NCI-H774 (cell line): ENCODE data around the gene EPN1.
A peak's percentile ranks its signal among the peaks of the same experiment; 100 is the strongest.

Experiments used
- DNase-seq: peaks from one replicate; lab custom pipeline; 2025; lab: John Stamatoyannopoulos, UW

Gene EPN1

DNA sequence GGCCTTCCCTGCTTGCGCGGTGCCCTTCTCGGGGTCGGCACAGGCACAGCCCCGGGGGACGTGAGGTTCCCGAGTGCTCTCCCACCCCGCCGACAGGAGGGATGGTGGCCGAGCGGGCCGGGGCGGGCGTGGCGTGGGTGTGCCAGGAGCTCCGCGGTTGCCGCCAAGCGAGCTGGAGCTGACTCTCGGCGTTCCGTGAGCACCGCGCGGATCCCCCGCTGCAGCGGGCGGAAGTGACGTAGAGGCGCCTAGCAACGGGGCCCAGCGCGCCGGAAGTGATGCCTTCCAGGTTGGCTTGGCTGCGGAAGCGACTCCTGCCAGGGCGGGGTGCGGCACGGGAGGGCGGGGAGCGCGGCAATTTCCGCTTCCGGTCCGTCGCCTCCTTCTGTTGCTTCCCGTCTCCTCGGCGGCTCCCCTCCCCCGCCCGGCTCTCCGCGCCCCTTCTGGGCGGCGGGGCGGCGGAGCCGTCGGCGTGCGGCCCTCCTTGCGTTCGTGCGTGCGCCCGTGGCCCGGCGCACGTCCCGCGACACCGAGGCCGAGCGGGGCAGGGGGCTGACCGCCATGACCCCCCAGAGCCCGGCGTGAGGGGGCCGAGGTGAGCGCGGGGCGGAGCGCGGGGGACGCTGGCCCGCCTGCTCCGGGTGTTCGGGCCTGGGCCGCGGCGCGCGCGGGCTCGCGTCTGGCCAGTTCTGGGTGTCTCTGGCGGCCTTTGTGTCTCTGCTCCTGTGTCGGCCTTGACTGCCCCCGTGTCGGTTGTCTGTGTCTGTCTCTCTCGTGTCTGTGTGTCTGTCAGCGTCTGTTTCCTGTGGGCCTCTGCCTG, at the start of gene EPN1:
TSS of gene EPN1 (plus strand) at position 386 of the 820 bp plus-strand sequence. CDS start 3,402 bp downstream, outside the sequence.
- peak; percentile 97 for DNase-seq

DNA sequence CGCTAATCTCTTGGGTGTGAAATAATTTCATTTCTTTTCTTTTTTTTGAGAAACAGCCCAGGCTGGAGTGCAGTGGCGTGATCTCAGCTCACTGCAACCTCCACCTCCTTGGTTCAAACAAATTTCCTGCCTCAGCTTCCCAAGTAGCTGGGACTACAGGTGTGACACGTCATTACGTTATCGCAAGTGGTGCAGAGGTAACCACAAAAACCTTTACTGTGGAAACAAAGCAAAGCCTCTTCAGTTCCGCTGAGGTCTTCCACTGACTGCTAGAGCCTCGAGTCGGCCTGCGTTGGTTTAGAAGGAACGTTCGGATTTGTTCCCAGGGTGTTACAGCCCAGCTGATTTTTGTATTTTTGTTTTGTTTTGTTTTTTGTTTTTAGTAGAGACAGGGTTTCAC, 48.7 kb upstream of the EPN1 start:
- DNase-seq: no peak

DNA sequence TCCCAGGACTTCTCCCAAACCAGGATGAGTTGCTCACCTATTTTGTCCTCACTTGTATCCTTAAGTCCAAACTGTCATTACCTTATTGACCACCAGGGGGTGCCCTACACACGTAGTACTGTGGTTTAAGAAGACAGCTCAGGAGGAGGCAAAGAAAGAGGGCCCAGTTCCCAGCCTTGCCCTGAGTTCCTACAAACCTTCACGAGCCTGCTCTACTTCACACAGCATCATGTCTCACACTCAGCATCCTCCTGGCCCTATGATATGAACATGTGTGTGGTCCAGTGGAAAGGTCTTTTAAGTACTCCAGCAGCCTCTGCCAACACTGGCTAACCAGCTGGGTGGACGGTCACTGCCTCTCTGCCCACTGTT, 42.6 kb upstream of the EPN1 start:
- peak; percentile 78 for DNase-seq

DNA sequence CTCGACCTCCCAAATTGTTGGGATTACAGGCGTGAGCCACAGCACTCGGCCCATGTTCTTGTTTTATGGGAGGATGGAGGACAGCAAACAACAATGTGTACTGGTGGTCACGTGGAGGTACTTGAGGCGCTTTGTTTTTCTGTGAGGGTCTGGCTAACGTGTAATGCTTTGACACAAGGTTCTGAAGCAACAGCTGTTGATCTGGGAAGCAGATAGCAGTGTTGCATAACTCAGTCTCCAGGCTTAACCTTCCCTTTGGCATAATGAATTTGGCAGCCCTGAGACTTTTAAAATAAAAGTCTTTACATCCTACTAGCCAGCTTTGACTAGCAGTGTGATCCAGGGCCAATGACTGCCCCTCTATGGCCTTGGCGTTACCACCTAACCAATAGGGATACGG, 41.2 kb upstream of the EPN1 start:
- no peak for DNase-seq

DNA sequence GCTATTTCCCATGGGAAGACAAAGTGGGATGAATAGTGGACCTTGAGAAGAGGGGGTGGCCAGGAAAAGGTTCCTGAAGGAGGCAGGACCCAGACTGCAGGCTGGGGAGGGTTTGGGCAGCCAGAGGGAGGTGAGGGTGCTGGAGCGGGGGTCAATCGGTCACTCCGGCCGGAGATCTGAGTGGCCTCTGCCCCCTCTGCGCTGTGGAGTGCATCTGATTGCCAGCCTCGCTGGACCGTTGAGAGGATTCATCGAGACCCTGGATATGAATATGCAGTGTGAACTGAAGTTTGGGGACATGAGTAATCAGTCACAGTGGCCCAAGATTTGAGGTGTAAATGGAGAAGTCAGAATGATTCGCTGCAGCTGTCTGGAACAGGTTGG, 39.7 kb upstream of the EPN1 start:
- DNase-seq: no peak

DNA sequence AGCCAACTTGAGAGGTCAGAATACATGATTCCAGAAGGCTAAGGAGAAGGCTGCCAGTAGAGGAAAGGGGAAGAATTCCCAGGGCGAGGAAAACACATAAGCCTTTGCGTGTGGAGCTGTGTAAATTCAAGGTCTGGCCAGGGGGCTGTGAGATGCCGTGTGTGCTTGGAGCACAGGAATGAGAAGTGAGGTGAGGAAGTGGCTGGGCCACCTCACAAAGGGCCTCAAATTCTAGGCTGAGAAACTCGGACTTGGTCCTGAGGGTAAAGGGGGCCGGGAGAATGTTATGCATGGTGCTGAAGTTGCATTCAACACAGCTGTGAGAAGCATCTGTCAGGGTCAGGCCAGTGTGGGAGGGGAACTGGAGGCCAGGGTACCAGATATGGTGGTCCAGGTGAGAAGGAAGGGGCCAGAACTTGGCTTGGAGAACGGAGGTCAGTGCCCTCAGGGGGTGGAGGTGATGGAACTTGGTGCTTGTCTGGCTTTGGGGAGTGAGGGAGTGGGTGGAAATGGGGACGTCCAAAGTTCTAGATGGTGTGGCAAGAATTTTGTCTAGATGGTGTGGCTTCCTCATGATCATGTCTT, 39.1 kb upstream of the EPN1 start:
- DNase-seq: no peak

DNA sequence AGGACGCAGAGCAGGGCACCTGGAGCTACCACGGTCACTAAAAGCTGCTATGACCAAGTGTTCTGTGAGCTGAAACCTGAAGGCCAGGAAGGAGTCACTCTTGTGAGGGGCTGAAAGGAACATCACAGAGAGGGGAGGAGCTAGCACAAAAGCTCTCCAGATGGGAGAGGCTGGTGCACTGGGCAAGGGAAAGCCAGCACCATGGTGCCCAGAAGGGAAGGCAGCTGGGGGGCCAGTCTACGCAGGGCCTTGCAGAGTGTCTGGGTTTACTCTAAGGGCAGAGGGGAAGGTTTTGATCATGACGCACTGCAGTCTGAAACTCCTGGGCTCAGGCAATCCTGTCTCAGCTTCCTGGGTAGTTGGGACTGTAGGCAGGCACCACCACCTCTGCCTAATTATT, 38.3 kb upstream of the EPN1 start:
- DNase-seq: no peak

DNA sequence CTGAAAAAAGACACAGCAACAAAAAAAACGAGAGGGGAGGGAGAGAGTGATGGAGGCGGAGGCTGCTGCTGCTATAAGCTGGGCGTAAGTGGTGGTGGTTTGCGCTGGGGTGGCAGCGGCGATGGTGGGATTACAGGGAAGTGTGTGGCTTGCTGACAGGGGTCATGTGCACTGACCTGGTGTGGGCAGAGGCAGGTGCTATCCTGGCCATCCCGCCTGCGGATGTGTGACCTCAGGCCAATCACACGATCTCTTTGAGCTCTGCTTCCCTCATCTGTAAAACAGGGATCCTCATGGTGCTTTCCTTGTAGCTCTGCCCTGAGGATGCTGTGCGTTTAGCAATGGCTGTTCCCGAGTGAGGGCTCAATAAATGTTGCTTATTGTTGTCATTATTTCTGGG, 37.5 kb upstream of the EPN1 start:
- no peak for DNase-seq

DNA sequence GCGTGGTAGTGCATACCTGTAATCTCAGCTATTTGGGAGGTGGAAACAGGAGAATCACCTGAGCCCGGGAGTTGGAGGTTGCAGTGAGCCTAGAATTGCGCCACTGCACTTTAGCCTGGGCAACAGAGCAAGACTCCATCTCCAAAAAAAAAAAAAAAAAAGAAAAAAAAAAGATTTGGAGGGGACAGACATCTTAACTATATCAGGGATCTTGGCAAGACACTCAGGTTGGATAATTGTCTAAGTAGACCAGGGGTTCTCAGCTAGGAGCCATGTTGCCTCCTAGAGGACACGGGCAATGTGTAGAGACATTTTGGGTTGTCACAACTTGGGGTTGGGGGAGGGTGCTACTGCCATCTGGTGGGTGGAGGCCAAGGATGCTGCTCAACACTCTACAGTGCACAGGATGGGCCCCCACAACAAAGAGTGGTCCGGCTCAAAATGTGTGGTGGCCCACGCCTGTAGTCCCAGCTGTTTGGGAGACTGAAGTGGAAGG, 36.1 kb upstream of the EPN1 start:
- no peak for DNase-seq

DNA sequence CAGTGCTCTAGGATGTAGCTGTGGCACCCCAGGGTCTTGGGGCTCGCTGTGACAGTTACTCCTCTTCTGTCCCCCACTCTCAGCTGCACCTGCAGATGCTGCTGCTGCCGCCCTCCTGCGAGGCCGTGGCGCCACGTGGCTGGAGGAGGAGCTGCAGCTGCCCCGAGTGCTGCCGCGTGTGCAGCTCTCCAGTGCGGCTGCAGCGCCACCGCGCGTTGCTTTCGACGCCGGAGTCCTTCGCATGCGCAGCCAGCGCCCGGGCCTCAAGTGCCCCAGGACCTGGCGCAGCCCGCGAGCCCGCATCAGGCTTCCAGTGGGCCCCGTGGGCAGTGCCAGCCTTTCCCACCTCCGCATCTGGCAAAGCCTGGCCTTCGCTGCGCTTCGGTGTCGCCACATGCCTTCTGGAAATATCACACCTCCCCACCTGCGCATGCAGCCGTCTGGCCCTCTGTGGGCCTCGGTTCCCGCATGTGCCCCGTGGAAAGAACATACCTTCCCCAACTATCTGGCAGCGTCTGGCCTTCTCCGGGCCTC, 34.9 kb upstream of the EPN1 start:
- DNase-seq: peak; percentile 31

DNA sequence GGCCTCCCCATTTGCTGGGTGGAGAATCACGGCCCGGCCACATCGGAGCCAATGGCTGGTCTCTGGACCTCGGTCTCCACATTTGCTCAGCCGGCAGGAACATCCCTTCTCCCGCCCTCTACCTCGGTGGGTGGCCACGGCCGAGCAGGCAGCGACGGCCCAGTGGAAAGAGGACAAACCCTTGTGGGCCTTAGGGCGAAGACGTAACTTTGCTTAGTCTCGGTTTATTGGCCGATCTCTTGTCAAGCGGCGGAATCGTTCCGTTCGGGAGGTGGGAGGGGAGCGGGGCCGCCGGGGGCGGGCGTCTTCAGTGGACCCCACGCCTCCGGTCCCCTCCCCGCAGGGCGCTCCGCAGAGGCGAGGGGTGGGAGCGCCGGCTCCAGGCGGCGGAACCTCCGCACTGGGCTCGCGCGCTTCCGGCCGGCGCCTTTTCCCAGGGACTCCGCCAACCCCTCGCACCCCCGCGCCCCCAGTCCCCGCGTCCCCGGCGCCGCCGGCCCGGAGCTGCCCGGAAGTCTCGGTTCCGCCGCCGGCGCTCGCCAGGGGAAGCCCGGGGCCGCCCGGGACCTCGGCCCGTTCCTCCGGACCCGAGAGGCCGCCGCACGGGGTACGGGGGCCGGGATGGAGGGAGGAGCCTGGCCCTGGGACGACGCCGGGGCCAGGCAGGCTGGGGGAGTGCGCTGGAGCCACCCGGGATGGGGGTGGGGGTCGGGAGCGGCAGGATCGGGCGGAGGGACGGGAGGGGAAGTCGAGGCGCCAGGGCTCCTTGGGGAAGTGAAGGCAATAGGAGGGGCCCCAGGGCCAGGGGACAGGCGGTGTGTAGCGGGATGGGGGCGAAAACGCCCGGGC, 34.2 kb upstream of the EPN1 start, which contains the start of gene ZNF580:
TSS of gene ZNF580 (plus strand) at position 426 of the 849 bp plus-strand sequence. CDS start 1,507 bp downstream, outside the sequence.
- DNase-seq: peak; percentile 57

DNA sequence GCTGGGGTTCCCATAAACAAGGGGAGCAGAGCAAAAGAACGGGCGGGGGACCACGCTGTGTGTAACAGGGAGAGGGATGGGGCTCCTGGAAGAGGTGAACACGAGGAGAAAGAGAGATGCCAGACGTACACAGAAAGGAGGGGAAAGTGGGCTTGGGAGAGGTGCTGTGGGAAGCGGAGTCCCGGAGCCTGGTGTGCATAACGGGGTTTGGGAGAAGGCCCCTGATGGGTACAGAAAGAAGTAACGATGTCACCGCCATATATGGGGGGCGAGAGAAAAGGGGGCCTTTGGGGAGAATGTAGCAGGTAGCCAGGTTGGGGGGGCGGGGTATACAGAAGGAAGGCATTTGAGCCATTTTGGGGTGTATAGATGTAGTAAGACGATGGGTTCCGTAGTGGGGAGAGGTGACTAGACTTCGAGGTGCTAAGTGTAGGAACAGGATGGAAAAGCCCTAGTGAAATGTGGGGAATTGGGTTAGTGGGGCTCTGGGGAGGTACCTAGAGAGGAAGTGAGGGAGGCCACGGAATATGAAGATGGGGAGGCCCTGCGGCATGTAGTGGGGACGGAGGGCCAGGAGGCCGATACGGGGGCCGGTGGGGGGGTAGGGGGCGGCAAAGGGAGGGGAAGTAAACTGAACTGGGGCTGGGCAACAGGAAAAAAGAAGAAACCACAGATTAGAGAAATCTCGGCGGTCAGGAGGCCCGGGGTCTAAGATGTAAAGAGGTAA, 33.4 kb upstream of the EPN1 start:
- DNase-seq: peak; percentile 52

DNA sequence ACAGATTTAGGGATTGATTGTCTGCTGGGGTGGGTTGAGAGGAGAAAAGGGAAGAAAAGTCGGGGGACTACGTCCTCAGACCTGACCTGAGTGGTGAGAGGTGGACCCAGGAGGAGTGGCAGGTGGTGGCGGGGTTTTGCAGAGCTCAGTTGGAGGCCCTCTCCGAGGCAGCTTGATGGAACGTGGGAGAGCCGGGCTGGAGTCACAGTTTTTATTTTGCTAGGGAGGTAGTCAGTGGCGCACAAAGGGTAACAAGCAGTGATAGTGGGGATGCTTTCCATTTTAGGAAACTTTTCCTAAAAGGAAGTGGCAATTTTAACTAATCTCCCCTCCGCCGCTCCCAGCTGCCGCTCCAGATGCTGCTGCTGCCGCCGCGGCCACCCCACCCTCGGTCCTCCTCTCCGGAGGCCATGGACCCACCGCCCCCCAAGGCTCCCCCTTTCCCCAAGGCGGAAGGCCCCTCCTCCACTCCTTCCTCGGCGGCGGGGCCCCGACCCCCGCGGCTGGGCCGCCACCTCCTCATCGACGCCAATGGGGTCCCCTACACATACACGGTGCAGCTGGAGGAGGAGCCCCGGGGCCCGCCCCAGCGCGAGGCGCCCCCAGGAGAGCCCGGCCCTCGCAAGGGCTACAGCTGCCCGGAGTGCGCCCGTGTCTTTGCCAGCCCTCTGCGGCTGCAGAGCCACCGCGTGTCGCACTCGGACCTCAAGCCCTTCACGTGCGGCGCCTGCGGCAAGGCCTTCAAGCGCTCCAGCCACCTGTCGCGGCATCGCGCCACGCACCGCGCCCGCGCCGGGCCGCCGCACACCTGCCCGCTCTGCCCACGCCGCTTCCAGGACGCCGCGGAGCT, 32.6 kb upstream of the EPN1 start:
- DNase-seq: no peak

DNA sequence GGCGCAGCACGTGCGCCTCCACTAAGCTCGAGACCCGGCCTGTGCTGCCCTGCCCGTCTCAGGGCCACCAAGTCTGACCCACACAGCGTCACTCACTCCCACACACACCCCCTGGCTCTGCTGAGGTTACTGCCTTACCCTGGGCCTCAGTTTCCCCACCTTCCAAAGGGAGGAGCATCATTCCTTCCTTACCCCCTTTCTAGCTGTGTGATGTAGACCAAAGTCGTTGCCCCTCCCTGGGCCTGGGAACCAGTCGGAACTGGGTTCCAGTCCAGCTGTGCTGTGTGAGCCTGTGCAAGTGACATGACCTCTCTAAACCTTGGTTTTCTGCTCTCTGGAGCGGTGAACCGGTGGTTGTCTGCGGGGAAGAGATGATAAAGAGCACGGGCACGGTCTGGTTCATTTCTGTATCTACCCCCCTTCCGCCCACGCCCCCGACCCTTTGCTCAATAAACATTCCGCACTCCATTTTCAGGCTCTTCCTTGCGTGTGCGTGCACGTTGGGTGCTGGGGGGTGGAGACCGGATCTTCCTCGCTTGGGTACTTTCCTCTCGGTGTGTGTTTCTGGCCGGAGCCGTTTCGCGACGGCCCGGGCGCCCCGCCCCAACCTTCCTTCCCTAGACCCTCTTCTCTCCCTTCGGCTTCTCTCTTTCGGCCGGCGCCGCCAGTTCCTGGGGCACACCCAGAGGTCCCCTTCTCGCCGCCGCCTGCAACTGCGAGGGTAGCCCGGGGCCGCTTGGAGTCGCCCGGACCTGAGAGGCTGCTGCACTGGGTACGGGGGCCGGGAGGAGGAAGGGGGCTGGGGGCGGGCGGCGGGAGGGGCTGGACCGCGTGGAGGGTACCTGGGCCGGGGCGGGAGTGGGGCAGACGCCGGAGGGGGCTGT, 31.8 kb upstream of the EPN1 start, which contains the start of gene ZNF581:
TSS of gene ZNF581 (plus strand) at position 647 of the 884 bp plus-strand sequence. CDS start 923 bp downstream, outside the sequence.
- peak; percentile 49 for DNase-seq

DNA sequence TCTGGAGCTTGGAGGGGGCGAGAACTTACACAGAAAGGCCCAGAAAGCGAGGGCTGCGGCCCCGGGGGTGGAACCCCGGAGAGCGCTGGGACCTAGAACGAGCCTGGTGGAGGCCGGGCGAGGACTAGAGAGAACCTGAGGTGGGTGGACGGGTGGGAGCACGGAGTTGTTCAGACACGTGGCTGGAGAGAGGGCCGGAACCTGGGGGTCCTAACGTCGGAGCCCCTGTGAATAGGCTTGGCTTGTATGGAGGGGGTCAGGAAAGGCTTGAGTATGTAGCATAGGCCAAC, 31.2 kb upstream of the EPN1 start:
- DNase-seq: no peak

DNA sequence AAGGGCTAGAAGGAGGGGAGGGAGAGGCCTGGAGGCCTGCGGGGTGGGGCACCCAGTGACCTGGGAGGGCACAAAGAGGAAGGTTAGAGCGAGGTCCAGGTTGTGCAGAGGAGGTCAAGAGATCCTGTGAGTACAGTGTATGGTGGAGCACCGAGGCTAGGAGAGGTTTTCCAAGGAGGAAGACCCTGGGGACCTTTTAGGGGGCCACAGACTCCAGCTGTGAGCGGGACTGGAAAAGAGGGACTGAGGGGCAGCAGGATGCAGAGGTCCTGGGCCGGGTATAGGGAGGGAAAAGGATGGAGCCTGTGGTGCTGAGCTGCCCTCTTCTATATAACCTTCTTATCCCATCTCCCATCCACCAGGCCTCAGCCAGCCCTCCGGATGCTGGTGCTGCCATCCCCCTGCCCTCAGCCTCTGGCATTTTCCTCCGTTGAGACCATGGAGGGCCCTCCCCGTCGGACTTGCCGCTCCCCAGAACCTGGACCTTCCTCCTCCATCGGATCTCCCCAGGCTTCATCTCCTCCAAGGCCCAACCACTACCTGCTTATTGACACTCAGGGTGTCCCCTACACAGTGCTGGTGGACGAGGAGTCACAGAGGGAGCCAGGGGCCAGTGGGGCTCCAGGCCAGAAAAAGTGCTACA, 30.7 kb upstream of the EPN1 start:
- DNase-seq: no peak

DNA sequence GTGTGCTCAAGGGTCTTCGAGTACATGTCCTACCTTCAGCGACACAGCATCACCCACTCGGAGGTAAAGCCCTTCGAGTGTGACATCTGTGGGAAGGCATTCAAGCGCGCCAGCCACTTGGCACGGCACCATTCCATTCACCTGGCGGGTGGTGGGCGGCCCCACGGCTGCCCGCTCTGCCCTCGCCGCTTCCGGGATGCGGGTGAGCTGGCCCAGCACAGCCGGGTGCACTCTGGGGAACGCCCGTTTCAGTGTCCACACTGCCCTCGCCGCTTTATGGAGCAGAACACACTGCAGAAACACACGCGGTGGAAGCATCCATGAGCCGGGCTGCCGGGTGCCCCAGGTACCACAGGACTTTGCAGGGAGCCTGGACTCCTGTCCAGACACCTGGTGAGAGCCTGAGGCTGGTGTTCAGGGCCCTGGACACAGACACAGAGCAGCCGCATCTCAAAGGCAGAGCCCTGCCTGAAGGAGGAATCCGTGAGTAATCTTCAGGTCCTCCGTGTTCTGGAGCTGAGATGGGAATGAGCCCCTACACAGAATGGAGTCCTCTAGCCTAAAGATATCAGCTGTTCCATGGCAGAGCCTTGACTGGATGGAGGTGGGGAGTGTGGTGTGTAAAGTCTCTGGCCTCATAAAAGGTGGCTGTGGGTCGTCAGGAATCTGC, 30.0 kb upstream of the EPN1 start:
- no peak for DNase-seq

DNA sequence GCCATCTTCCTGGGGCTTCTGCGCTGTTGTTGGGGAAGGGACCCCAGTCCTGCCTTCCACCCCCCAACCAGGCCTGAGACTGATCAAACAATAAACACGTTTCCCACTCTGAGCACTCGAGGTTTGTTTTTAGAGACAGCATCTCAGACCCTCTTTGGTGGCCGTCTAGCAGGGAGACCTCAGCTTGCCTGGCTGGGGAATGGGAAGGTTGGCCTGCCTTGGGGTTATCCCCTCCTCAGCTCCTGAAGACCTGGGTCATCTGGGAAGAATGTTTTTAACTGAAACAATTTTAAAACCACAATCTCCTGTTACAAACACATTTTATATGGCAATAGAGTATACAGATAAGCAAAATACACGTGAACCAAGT, 29.5 kb upstream of the EPN1 start:
- no peak for DNase-seq
